Glomerular visceral epithelial cell (primary cell): ENCODE results near the gene SCG2.
"Not testable (repeated sequence)": the region's sequence is repeated elsewhere in the genome, so short reads cannot be mapped to it uniquely, and the experiment has no call there.

Experiments used
- DNase-seq: peaks from one replicate; pipeline ENCODE4 v3.0.0-alpha.2; 2016; ENCODE audit errors: extremely low spot score

Gene SCG2

DNA sequence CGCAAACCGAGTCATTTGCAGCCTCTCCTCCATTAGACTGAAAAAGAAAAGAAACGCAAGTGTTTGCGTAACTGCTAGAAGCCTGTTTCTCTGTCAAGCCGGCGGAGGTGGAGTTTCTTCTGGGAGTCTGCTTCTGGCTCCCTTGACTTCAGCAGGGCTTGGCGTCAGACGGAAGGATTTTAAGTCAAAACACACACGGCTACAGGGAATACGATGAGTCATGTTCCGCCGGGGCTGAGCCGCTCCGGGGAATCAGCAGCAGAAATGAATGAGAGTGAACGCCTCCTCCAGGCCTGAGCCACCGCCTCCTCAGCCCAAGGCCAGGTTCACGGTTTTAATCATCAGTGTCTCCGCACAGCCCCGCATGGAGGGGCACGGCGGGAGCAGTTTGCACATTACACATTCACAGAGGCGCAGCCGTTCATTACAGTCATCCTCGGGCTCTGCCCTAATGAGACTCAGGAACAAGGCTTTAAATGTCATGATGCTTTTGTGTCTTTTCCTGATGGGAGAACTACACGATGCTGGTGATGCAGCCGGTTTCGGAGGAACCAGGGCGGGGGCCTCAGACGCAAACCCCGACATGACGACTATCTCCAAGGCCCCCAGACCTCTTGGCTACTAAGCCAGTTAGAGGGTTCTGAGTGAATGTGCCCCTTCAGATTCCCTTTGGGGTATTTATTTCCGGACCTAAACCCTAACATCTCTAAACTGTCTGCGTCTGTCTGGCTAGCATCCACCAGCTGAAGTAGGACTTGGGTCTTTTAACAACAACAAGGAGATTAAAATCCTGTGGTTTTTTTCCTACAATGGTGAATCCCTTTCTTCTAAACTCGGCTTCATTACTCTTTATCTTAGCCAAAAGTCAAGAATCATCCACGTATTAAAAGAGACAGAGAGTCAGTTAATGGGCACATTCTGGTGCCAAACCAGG is 11.1 kb upstream of the SCG2 start:
- DNase-seq: peak; percentile 87

DNA sequence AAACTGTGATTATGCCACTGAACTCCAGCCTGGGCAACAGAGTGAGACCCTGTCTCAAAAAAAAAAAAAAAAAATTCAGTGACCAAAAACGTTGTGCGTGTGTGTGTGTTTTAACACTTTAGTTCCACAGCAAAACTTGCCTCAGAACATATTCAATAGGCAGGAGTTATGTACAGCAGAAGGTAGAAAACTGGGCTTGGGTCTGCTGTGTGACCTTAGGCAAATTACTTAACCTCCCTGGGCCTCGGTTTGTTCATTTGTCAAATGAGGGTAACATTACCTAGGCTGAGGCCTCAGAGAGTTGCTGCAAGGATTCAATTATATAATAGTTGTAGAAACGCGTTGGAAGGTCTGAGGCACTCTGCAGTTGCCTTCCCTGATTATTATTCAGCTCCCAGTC is 10.3 kb upstream of the SCG2 start:
- no peak for DNase-seq

DNA sequence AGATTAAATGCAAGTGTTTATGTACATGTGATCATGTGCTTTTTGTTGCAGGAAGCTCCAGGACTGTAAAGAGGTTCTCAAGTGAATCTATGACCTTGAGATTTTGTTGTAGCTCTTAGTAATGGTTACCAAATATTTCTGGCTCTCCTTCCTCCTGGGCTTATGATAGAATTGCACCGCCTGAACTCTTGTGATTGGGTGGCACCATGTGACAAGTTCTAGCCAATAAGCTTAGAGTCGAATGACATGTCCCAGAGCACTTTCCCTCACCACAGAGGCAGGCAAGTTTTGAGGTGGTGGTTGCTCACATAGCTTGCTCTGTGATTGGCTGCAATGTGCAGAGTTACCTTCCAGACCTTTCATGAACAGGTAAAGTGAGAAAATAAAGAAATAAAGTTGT is 8.9 kb upstream of the SCG2 start:
- DNase-seq: no peak

DNA sequence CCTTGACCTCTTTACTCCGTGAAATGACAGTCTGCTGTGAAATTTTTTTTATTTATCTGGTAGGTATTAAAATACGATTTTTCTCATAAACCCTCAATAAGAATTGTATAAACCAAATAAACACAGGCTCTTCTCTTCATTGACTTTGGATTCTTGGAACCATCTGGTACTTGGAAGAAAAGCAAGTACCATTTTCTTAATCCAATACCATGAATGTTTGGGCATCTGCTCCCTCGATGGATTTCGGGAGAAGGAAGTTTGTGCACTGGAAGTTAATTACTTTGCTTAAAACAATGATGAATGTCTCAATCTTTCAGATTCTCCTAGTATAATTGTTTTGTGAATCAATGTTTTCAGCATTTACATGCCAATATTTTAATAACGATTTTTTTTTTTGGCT is 5.3 kb upstream of the SCG2 start:
- DNase-seq: no peak

DNA sequence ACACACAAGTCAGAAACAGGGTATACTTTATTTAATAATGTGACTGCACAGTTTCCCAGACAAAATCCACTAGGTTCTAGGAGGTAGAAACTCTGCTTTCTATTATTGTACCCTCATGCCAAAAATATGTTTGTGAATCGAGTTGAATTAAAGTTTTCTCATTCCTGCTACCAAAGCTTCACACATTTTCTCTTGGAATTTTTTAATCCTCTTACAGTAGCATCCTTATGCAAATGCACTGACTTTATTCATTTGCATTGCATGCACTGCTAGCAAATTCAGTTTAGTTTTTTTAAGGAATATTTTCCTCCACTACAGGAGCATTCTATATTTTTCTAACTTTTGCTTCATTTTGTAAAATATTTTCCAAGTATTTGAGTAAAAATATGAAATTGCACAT is 4.8 kb upstream of the SCG2 start:
- no peak for DNase-seq

DNA sequence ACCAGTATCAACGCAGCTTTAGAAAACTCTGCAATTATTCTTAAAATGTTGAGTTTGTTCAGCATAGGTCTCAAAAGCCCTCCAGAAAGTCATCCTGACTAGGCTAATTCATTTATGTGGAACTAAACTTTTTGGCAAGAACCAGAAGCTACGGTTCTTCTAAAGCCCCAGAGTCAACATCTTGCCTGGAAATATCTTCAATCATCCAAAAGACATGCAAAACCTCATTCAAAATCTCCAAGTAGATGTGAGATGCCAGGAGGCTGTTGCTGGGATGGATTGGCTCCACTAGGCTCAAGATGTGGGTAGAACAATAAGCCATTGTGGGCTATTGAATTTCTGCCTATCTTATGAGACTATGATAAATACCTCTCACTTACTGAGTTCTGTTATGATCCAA is 2.1 kb upstream of the SCG2 start:
- no peak for DNase-seq

DNA sequence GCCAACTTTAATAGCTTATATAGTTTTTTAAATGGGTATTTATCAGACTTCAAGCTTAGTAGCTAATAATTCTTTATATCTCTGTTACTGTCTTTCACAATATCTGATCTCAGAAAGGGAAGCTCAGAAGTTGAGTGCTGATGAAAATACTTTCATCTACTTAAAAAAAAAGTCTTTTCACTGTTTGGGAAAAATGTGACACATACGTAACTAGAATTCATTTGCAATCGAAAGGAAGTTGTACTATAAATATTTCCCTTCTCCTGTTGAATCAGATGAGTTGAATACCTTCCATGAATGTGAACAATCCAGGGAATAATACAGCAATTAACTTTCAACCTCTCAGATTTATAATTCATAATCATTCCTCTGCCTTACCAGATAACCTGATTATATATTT is 811 bp upstream of the SCG2 start:
- no peak for DNase-seq

DNA sequence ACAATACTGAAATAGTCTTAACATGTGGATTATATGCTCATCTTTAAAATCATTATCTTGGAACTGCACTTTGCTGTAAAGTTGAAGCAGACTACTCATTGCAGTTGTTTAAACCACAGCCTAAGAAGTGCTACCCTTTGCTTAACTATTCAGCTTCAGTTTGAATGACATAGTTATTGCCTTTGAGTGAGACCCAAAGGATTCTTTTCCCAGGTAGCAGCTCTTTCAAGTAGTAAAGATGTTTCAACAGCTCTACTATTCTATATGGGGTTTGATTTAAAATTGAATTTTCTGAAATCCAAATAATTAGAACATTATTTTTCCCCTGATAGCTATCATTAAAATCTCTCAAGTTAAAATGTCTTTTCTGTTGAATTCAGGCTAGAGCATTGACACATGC is 1.1 kb downstream of the SCG2 start:
- no peak for DNase-seq

DNA sequence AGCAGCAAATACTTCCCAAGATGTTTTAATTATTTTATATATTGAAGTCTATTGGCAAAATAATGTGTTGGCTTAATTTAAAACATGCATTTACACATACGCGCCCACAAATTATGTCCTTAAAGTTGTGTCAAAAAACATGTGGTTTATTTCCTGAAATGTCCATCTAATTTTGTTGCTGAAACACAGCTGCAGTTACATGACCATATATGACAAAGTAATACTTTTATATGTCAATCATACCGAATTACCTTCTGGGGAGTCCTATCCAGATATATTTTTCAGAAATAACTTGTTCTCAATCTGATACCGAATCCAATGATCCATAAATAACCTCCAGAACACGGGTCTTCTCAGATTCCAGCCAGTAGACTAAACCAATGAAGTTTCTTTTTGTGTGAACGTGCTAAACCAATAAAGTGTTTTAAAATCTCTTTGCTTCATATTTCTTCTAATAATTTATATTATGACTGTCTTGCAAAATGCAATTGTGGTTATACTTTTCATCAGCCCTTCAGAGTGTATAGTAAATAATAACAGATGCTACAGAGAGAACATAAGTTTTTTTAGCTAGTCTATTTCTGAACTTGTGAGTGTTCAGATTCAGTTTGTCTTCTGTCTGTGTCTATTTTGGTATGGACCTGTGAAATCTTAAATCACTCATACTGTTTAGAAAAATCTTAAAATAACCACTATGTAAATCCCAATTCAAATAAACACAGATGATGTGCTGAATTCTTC is 2.4 kb downstream of the SCG2 start:
- DNase-seq: no peak

DNA sequence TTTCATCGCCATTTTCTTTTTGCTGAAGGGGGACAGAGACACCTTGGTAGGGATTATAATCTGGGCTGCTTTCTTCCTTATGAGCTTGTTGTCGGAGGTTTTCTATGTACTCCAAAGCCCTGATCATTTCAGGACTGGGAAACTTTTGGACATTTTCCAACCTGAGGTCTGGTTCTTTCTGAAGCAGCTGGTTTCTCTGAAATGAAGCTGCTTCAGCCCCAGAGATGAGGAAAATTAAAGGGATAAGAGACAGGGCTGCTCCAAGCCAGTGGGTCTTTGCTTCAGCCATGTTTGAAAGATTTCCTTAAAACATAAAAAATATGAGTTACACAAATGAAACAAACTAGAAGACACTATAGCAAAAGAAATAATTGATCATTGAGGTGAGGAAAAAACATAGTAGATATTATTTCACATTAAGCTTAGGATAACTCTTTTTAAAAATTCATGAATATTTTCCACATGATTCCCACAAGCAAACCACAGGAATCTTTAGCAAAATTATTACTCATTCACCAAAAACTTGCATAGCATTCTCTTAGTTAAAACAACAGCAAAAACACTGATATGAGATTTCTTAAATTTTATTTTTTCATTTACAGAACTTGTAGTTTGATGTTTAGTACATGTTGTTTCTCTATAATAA is 3.0 kb downstream of the SCG2 start:
- peak; percentile 65 for DNase-seq

DNA sequence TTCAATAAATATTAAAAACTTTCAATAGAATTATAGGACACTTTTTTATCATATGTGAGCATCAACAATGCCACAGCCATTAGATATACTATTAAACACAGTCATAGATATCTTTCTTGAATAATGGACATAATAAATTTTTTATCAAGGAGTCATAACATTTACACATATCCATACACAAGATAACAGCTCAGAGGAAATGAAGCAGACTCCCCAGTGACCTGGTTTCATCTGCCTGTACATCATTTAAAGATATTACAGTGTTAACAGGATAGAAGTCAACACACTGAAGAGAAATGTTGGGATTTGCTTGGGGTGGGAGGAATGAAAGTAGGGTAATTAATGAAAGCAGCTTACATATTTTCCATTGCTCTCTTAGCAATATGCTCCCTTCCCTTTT is 5.1 kb downstream of the SCG2 start:
- no peak for DNase-seq

DNA sequence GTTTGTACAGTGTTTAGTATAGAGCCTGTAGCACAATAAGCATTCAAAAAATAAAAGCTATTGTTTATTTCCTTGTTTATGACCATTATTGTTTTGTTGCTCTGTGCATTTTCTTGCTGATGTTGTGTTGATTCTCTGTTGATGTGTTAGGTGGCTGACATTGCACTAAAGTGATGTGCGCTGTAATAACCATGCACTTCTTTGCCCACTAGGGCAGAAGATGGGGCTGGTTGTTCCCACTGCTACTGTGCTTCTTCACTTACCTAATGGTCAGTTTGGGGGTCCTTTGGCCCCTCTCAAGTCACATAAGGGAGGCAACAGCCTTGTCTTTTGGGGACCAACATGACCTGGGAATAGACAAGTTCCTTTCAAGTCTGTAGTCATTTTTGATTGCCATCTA is 6.0 kb downstream of the SCG2 start:
- no peak for DNase-seq

DNA sequence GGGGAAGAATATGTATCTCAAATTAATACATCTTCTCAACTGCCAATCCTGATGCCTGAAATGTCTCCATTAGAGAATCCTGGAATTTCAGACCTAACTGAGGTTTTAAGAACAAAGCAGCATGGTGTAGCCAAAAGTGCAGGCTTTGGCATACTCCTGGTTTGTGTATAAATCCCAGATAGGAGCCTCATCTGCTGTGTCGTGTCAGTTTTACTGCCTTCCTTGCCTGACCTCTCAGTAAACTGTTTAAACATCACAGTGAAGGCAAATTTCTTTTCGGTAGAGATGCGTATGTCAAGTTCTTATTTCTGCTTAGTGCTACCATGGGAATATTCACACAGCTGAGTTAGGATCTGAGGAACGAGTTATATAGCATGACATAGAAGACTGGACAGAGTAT is 7.3 kb downstream of the SCG2 start:
- no peak for DNase-seq

DNA sequence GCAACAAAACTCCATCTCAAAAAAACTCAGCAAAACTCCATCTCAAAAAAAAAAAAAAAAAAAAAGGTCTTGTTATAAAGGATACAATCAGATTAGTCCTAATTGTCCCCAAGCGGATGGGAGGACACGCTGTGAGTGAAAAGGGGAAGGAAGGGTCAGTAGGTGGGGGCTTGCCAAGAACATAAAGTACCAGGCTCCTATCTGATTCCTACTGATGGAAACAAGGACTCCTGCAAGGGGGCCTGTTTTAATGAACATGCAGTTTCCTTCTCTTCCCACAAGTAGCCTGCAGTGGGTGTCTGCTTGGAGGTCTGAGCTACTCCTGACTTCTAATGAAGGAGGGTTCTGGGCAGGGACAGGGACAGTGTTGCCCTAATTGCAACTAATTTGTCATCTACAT is 7.9 kb downstream of the SCG2 start:
- DNase-seq: no peak

DNA sequence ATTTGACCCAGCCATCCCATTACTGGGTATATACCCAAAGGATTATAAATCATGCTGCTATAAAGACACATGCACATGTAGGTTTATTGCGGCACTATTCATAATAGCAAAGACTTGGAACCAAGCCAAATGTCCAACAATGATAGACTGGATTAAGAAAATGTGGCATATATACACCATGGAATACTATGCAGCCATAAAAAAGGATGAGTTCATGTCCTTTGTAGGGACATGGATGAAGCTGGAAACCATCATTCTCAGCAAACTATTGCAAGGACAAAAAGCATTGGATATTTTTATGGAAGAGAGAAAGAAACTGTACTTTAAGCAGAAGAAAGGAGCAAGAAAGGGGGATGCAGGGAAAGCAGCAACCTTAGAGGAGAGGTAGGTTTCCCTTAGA is 9.5 kb downstream of the SCG2 start:
- DNase-seq: not testable (repeated sequence)

DNA sequence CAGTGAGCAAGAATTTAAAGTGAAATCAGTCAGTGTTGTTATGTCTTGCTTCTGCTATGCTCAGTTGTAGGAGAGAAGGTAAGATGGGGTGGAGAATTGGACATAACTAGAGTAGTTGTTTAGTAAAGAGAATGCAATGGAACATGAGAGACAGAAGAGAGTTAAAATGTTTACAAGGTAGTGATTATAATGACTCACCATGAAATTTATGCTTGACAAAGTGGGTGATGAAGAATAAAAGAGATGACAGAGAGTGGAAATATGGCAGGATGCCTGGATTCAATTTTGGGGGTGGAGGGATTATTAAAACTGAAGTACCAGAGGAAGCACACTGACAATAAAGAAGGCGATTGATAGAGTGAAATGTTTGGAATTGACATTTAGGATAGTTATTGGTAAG is 10.6 kb downstream of the SCG2 start:
- no peak for DNase-seq

DNA sequence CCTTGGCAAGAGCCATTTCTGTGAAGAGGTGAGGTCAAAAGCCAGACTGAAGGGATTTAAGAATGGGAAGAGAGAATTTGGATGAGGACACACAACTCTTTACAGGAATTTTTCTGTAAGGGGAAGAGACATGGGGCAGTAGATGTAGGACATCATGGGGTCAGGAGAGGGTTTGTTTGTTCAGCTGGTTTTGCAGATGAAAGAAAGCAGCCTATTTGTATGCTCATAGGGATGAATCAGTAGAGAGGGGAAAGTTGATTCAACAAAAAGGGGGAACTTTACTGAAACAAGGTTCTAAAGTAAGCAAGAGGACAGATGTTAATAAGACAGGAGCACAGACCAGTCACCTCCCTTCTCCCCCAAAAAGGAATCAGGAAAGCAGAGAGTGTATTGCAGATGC is 11.2 kb downstream of the SCG2 start:
- DNase-seq: no peak

DNA sequence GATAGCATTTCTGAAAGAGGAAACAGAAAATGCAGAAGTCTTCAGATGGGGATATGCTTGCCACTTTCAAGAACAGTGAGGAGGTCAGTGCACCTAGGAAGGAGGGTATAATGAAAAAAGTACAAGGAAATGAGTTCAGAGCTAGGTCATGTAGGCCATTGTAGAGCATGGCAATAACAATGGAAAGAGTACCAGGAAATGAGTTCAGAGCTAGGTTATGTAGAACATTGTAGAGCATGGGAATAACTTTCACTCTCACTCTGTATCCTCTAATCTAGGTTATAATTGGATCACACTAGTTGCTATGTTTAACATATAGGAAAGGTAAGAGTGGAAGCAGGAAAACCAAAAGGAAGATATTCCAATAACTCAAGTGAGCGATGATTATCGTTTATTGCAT is 12.3 kb downstream of the SCG2 start:
- no peak for DNase-seq

DNA sequence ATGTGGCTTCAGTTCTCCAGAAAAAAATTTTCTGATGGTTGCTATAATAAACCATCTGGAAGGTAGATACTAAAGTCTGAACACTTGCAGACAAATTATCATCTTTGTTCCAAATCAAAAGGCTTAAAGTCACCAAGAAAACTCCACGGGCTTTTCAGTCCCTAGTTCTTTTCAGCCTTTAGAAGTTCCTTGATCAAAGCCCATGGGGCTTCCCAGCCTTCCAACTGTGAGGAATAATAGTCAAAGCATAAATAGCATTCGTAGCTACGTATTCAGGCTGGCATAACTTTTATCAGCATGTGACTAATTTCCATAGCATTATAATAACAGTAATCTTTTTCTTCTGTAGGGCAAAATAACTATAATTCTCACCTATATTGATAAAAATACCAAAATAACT is 13.9 kb downstream of the SCG2 start:
- no peak for DNase-seq

DNA sequence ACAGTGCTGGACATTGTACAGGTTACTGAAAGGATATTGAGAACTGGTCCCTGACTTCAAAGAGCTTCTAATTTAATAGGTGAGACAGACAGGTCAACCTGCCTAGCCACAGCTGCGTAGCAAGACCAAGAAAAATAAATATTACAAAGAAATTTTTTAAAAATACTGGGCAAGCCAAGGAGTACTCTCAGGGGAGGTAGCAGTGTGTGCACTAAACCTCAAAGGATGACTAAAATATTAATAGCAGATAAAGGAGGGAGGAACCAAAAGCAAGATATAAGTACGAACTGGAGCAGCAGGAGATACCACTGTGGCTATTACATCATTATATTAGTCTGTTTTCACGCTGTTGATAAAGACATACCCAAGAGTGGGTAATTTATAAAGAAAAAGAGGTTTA is 14.9 kb downstream of the SCG2 start:
- DNase-seq: no peak

DNA sequence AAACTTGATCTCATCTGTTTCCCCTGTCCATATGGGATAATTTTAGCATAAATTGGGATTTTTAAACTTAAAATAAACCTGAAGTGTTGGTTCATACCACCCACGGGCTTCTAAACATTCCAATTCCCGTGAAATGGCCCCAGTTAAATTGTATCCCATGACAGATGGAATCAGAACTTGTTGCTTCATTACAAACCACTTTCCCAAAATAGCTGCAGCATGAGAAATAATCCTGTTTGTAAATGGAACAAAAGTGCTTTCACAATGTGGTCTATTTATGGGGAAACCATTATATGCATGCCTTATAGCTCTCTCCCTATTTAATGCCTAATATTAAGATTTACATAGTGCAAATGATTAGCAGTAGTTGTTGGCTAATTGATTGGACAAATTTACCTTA is 15.9 kb downstream of the SCG2 start:
- DNase-seq: no peak

DNA sequence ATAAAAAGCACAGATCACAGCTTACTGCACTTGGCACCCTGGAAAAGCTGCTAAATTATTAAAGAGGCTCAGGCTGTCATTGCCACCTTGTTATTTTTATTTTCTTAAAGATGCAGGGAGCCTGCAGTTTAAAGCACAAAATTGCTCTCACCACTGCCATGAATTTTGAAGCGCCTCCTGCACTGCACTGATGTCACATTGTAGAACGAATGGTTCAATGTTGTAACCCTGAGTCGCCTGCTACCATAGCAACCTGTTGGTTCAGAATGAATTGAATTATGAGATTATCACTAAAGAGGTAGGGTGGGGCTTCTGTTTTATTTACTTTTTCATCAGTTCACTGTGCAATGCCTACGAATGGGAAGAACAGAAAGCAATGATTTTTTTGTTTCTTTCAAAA is 16.5 kb downstream of the SCG2 start:
- no peak for DNase-seq

DNA sequence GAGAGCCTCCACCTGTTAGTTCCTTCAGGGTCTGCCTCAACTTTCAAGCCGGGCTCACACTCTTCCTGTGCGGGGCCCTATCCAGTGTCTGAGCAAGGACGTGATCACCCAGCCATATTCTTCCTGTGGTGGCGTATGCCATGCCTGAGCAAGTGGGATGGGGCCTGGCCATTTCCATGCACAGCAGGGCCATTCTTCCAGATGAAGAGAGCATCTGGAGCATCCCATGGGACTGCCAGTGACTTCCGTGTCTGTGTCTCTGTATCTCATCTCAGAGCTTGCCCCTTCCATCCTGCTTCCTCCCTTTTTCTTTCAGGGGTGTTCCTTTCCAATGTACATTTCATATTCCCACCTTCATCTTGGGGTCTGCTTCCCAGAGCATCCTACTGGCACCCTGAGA is 20.2 kb downstream of the SCG2 start:
- DNase-seq: no peak
